ENCODE results near the gene CFAP20DC.

DNA sequence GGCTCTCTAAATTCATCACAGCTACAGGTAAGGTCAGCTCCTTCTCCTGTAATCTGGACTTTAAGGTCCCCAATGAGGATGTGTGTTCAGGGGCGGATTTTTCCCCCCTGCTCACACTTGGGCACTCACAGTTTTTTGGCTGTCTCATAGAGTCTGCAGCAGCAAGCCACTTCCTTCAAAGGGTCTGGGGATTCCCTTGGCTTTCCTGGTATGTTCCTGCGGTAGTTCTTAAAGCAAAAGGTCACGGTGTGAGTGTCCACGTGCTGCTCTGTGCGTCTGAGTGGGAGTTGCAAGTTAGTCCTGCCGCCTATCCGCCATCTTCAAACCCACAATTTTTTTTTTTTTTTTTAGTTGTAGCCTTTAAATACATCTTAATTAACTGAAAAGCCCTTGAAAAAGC, 15.4 kb upstream of the CFAP20DC start:
- TF ChIP-seq, protein P1, sequence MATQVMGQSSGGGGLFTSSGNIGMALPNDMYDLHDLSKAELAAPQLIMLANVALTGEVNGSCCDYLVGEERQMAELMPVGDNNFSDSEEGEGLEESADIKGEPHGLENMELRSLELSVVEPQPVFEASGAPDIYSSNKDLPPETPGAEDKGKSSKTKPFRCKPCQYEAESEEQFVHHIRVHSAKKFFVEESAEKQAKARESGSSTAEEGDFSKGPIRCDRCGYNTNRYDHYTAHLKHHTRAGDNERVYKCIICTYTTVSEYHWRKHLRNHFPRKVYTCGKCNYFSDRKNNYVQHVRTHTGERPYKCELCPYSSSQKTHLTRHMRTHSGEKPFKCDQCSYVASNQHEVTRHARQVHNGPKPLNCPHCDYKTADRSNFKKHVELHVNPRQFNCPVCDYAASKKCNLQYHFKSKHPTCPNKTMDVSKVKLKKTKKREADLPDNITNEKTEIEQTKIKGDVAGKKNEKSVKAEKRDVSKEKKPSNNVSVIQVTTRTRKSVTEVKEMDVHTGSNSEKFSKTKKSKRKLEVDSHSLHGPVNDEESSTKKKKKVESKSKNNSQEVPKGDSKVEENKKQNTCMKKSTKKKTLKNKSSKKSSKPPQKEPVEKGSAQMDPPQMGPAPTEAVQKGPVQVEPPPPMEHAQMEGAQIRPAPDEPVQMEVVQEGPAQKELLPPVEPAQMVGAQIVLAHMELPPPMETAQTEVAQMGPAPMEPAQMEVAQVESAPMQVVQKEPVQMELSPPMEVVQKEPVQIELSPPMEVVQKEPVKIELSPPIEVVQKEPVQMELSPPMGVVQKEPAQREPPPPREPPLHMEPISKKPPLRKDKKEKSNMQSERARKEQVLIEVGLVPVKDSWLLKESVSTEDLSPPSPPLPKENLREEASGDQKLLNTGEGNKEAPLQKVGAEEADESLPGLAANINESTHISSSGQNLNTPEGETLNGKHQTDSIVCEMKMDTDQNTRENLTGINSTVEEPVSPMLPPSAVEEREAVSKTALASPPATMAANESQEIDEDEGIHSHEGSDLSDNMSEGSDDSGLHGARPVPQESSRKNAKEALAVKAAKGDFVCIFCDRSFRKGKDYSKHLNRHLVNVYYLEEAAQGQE (IDR thresholded peaks at IDR 0.05; ENCODE audit: unreplicated experiment): no peak
- TF ChIP-seq EZH2phosphoT487 (IDR thresholded peaks at IDR 0.05; ENCODE audit: unreplicated experiment): no peak
- TF ChIP-seq NANOG (IDR thresholded peaks at IDR 0.05; ENCODE audit: borderline replicate concordance): no peak
- TF ChIP-seq, protein P2, sequence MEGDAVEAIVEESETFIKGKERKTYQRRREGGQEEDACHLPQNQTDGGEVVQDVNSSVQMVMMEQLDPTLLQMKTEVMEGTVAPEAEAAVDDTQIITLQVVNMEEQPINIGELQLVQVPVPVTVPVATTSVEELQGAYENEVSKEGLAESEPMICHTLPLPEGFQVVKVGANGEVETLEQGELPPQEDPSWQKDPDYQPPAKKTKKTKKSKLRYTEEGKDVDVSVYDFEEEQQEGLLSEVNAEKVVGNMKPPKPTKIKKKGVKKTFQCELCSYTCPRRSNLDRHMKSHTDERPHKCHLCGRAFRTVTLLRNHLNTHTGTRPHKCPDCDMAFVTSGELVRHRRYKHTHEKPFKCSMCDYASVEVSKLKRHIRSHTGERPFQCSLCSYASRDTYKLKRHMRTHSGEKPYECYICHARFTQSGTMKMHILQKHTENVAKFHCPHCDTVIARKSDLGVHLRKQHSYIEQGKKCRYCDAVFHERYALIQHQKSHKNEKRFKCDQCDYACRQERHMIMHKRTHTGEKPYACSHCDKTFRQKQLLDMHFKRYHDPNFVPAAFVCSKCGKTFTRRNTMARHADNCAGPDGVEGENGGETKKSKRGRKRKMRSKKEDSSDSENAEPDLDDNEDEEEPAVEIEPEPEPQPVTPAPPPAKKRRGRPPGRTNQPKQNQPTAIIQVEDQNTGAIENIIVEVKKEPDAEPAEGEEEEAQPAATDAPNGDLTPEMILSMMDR (conservative IDR thresholded peaks at IDR 0.05; ENCODE audit: low read depth in 2 of 2): no peak
- TF ChIP-seq EZH2 (IDR thresholded peaks at IDR 0.05; ENCODE audit: low read depth, unreplicated experiment): no peak
